Neural crest cell (in vitro differentiated cells): ENCODE measurements around the gene CCDC61. TPM values are rescaled to one million over a fixed set of nuclear protein-coding genes. Genes with fewer than 3 reads are reported as not detected.

ENCODE experiments used
- DNase-seq: peaks from one replicate; pipeline ENCODE4 v3.0.0; 2021; ENCODE audit warnings: low read depth, mixed read lengths, low spot score
- H3K27ac Mint-ChIP-seq: one replicate; pipeline ENCODE4 v1.8.0; 2021; ENCODE audit warnings: mild to moderate bottlenecking, mixed read lengths; ENCODE audit not compliant: unreplicated experiment
- H3K27me3 Mint-ChIP-seq: 2 replicates; pipeline ENCODE4 v1.8.0; 2021; ENCODE audit warnings: low read depth, mild to moderate bottlenecking, mixed read lengths
- H3K36me3 Mint-ChIP-seq: 2 replicates; pipeline ENCODE4 v1.8.0; 2021; ENCODE audit warnings: low read depth, mild to moderate bottlenecking, mixed read lengths
- H3K4me1 Mint-ChIP-seq: 2 replicates; pipeline ENCODE4 v1.8.0; 2021; ENCODE audit warnings: mixed read lengths
- H3K4me3 Mint-ChIP-seq: one replicate; pipeline ENCODE4 v1.8.0; 2021; ENCODE audit warnings: mild to moderate bottlenecking, mixed read lengths
- H3K9me3 Mint-ChIP-seq: 2 replicates; pipeline ENCODE4 v1.8.0; 2021; ENCODE audit warnings: mixed read lengths
- total RNA-seq: library from RNA; stranded (reverse); gene quantifications from 2 replicates; pipeline ENCODE4 v1.2.1, GENCODE V29; 2021
- TF ChIP-seq, protein P1 (sequence below): fragments of 200-600 bp; sonication (generic); conservative IDR thresholded peaks from 2 replicates; pipeline ENCODE4 v1.5.0; 2021; ENCODE audit warnings: antibody characterized with exemption, mild to moderate bottlenecking

CCDC61 gene
- total RNA-seq, 1 donor from 2014 or later = 18.1 TPM

DNA sequence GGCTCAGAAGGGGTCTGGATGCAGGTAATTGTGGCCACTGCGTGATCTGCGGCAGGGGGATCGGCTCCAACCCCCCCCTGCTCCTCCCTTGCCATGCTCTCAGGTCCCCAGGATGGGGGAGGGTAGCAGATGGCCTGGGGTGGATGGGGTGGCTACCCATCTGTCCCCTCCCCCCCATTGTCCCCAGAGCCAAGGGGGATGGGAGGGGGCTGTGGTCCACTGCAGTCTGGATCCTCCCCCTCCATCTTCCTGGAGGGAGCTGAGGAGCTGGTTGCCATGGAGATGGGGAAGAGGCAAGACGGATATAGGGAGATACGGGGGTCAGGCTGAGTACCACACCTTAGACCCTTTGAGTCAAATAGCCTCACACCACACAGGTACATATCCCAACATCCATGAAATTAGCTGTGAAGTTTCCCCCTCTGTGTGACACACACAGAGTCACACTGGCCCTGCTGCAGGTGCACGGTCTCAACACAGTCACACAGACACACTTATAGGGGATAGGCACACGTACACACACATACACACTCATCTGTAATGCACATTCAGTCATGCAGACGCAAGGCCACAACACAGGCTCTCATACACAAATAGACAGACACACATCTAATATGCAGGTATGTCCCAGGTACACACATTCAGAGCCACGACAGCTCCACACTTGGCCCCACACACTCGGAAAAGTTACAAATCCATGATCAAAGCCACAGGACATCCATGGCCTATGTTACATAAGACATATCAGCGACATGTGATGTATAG, 19.8 kb upstream of the CCDC61 start:
- H3K27ac Mint-ChIP-seq = peak overlapping the region; percentile 67
- peaks cover 35% of the 10 kb centered on the region for H3K4me1 Mint-ChIP-seq
- H3K27me3 Mint-ChIP-seq = peaks cover 56% of the 10 kb centered on the region
- no peaks in the 10 kb centered on the region for H3K36me3 Mint-ChIP-seq
- H3K4me3 Mint-ChIP-seq = peak overlapping the region; percentile 74
- TF ChIP-seq, protein P1, sequence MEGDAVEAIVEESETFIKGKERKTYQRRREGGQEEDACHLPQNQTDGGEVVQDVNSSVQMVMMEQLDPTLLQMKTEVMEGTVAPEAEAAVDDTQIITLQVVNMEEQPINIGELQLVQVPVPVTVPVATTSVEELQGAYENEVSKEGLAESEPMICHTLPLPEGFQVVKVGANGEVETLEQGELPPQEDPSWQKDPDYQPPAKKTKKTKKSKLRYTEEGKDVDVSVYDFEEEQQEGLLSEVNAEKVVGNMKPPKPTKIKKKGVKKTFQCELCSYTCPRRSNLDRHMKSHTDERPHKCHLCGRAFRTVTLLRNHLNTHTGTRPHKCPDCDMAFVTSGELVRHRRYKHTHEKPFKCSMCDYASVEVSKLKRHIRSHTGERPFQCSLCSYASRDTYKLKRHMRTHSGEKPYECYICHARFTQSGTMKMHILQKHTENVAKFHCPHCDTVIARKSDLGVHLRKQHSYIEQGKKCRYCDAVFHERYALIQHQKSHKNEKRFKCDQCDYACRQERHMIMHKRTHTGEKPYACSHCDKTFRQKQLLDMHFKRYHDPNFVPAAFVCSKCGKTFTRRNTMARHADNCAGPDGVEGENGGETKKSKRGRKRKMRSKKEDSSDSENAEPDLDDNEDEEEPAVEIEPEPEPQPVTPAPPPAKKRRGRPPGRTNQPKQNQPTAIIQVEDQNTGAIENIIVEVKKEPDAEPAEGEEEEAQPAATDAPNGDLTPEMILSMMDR = no peak
- no peak for DNase-seq
- no peaks in the 10 kb centered on the region for H3K9me3 Mint-ChIP-seq

DNA sequence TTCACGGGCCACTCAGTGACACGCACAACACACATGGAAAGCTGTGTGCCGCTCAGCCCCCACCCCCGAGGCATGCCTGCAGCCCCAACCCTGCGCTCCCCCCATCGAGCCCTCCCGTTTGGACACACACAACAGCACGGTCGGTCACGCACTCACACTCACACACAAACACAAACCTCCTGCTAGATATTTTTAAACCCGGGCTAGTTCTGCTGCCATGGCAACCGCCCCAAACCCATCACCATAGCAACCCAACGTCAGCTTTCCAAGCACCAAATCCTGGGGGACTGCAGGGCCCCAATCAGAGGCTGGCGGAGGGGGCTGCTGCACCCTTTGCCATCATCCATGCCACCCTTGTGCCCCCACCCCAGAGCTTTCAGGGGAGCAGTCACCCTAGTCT, 19.1 kb upstream of the CCDC61 start:
- H3K27ac Mint-ChIP-seq = peak overlapping the region; percentile 20
- no peaks in the 10 kb centered on the region for H3K9me3 Mint-ChIP-seq
- no peaks in the 10 kb centered on the region for H3K36me3 Mint-ChIP-seq
- peaks cover 50% of the 10 kb centered on the region for H3K27me3 Mint-ChIP-seq
- H3K4me3 Mint-ChIP-seq = peak overlapping the region; percentile 74
- no peak for DNase-seq
- H3K4me1 Mint-ChIP-seq = peaks cover 35% of the 10 kb centered on the region
- TF ChIP-seq, protein P1 = no peak

DNA sequence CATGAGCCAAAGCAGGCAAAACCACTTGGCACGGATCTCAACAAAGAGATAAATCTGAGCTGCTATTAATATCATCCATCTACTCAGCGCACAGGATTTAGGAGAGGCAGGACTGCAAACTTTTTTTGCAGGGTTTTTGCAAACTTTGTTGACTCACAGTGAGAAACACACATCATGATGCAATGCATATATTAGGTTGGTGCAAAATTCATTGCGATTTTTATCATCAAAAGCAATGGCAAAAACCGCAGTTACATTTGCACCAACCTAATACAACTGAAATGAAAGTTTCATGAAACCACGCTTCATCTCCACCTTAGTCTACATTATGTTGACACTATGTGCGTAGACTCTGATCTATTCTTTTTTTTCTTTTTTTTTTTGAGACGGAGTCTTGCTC, 17.1 kb upstream of the CCDC61 start:
- Mint-ChIP-seq H3K9me3 (no peaks in the 10 kb centered on the region), H3K4me3 (no peak overlapping the region), H3K27ac (no peak overlapping the region), H3K4me1 (peaks cover 24% of the 10 kb centered on the region), H3K36me3 (no peaks in the 10 kb centered on the region), H3K27me3 (peaks cover 40% of the 10 kb centered on the region)
- DNase-seq = no peak
- TF ChIP-seq, protein P1 = no peak

DNA sequence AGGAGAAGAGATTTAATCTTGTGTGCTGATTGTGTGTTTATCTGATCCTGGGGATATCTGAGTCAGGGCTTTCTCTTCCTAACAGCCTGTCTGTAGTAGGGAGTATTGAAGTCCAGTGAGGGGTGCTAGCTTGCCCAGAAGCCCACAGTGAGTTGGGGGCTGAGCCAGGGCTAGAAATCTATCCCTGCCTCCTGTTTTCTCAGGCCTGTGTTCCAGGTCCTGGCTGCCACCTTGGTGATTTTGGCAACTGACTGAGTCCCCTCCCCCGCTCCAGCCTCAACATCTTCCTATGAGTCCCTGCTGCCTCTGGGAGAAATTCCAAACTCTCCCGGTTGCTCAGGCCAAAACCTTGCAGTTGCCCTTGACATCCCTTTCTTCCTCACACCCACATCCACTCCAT, 13.9 kb upstream of the CCDC61 start:
- no peak overlapping the region for H3K27ac Mint-ChIP-seq
- no peak overlapping the region for H3K4me3 Mint-ChIP-seq
- peaks cover 20% of the 10 kb centered on the region for H3K27me3 Mint-ChIP-seq
- TF ChIP-seq, protein P1 = no peak
- peaks cover 6% of the 10 kb centered on the region for H3K4me1 Mint-ChIP-seq
- no peaks in the 10 kb centered on the region for H3K36me3 Mint-ChIP-seq
- DNase-seq = no peak
- no peaks in the 10 kb centered on the region for H3K9me3 Mint-ChIP-seq

DNA sequence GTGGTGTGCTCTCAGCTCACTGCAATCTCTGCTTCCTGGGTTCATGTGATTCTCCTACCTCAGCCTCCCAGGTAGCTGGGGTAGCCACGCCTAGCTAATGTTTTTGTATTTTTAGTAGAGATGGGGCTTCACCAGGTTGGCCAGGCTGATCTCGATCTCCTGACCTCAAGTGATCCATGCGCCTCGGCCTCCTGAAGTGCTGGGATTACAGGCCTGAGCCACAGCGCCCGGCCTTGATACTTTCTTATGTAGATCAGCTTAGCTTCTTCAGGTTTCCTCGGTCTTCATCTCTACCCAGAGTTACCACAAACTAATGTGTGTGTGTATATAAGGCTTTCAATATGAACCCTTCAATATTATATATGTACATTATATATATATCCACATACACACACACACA, 9.9 kb upstream of the CCDC61 start:
- no peak for DNase-seq
- Mint-ChIP-seq H3K36me3 (no peaks in the 10 kb centered on the region), H3K4me1 (no peaks in the 10 kb centered on the region), H3K27ac (no peak overlapping the region), H3K9me3 (no peaks in the 10 kb centered on the region), H3K4me3 (no peak overlapping the region), H3K27me3 (peaks cover 19% of the 10 kb centered on the region)
- TF ChIP-seq, protein P1 = no peak
